Effector memory CD4-positive, alpha-beta T cell (primary cell): ENCODE data around the gene COL10A1.

Experiments used
- DNase-seq, 3 donors: peaks; one replicate each; pipeline ENCODE4 v3.0.0-alpha.2; 2020
- H3K27ac ChIP-seq: 2 replicates; pipeline ENCODE4 v1.7.0; 2013; ENCODE audit warnings: mild to moderate bottlenecking, low read length, moderate library complexity; ENCODE audit not compliant: insufficient read depth, poor library complexity, severe bottlenecking
- H3K27me3 ChIP-seq: replicated peaks from 2 replicates; pipeline ENCODE4 v1.7.0; 2013; ENCODE audit warnings: mild to moderate bottlenecking, low read length; ENCODE audit not compliant: insufficient read depth, control insufficient read depth, poor library complexity, severe bottlenecking
- H3K36me3 ChIP-seq: 2 replicates; pipeline ENCODE4 v1.7.0; 2013; ENCODE audit warnings: mild to moderate bottlenecking, low read length, moderate library complexity; ENCODE audit not compliant: control insufficient read depth, insufficient read depth
- H3K4me1 ChIP-seq: 2 replicates; pipeline ENCODE4 v1.7.0; 2013; ENCODE audit warnings: low read length, mild to moderate bottlenecking; ENCODE audit not compliant: control insufficient read depth, insufficient read depth, poor library complexity, severe bottlenecking
- H3K4me3 ChIP-seq: 2 replicates; pipeline ENCODE4 v1.7.0; 2013; ENCODE audit warnings: low read length, low read depth, mild to moderate bottlenecking; ENCODE audit not compliant: insufficient read depth, poor library complexity, severe bottlenecking
- H3K9me3 ChIP-seq: 2 replicates; pipeline ENCODE4 v1.7.0; 2013; ENCODE audit warnings: mild to moderate bottlenecking, low read length, moderate library complexity; ENCODE audit not compliant: control insufficient read depth

COL10A1 gene

DNA sequence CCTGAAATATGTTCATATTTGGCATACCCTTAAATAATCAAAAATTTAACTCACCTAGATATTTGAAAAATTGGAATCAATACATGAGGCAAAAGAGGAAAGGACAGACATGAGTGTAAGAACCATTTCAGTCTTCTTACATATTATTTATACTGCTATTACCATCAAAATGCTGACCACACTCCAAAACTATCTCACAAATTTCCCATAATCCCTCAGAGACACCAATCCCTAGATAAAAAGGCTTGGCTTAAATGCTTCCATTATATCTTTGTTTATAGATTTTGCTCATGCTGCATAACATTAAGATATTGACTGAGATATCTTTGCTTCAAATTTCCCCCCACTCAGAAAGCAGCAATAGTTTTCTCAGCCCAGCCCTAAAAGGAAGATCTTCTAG, 37.0 kb downstream of the COL10A1 start:
- H3K4me1 ChIP-seq, result no peaks in the 10 kb centered on the region
- no peak overlapping the region for H3K27ac ChIP-seq
- DNase-seq, result no peak
- no peak overlapping the region for H3K4me3 ChIP-seq
- no peaks in the 10 kb centered on the region for H3K9me3 ChIP-seq
- no peaks in the 10 kb centered on the region for H3K27me3 ChIP-seq
- H3K36me3 ChIP-seq, result no peaks in the 10 kb centered on the region

DNA sequence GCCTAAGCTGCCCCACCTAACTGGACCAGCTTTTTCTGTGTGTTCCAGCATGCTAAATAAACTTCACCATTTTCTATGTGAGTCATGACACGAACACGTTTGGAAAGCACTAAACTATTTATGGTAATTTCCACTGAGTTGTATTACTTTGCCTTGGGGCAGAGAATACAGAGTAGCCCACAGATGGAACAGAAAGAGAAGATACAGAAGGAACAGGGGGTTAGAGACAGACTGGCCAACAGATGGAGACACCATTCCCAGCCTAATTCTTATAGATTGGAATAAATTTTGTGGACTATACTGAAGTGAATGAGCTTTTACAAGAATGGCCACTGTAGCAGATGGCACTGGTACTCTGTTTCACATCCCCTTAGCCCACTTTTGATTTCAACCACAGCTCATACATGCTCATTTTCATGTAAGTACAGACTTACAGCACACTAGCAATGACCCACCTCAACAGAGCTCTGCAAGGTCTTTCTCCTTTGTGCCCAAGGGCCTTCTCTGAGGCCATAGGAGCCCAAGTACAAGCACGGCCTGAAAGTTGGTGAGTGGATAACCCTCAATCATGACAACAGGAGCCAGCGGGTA, 38.4 kb downstream of the COL10A1 start:
- no peak for DNase-seq
- no peak overlapping the region for H3K27ac ChIP-seq
- no peaks in the 10 kb centered on the region for H3K27me3 ChIP-seq
- no peaks in the 10 kb centered on the region for H3K36me3 ChIP-seq
- no peaks in the 10 kb centered on the region for H3K4me1 ChIP-seq
- no peaks in the 10 kb centered on the region for H3K9me3 ChIP-seq
- no peak overlapping the region for H3K4me3 ChIP-seq

DNA sequence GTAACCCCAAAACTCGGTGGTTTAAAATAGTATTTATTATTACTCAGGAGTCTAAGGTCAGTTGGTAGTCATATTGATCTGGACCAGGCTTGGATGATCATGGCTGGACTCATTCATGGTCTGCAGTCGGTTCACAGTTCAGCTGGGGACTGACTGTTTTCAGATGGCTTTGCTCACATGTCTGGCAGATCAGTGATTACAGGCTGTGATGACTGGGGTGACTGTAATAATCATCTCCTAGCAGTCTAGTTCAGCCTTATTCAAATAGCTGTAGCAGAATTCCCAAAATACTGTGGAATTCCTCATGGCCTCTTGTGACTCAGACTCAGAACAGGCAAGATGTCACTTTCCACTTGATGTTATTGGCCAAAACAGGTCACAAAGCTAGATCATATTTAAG, 41.6 kb downstream of the COL10A1 start:
- H3K27me3 ChIP-seq, result no peaks in the 10 kb centered on the region
- H3K4me1 ChIP-seq, result no peaks in the 10 kb centered on the region

DNA sequence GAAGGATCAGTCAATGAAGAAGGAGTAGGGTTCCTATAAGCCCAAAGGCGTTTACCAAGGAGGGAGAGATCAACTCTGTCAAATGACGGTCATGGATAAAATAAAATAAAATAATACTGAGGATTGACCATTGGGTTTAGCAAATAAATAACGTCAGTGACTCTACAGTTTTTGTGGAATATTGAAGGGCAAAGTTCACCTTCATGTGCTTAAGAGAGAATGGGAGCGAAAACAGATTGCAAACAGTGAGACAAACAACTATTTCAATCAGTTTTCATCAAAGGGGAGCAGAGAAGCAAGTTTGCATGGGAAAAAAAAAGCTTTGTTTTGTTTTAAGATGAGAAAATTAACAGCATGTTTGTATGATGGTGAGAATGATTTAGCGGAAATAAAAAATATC, 42.9 kb downstream of the COL10A1 start:
- H3K4me3 ChIP-seq, result no peak overlapping the region
- no peak overlapping the region for H3K27ac ChIP-seq
- no peak for DNase-seq
- H3K27me3 ChIP-seq, result no peaks in the 10 kb centered on the region
- H3K36me3 ChIP-seq, result no peaks in the 10 kb centered on the region
- no peaks in the 10 kb centered on the region for H3K4me1 ChIP-seq
- H3K9me3 ChIP-seq, result no peaks in the 10 kb centered on the region

More for the DNA sequence above, 41.6 kb downstream of the COL10A1 start:
- Histone ChIP-seq H3K27ac (no peak overlapping the region), H3K36me3 (no peaks in the 10 kb centered on the region), H3K9me3 (no peaks in the 10 kb centered on the region), H3K4me3 (no peak overlapping the region)
- DNase-seq, result no peak

DNA sequence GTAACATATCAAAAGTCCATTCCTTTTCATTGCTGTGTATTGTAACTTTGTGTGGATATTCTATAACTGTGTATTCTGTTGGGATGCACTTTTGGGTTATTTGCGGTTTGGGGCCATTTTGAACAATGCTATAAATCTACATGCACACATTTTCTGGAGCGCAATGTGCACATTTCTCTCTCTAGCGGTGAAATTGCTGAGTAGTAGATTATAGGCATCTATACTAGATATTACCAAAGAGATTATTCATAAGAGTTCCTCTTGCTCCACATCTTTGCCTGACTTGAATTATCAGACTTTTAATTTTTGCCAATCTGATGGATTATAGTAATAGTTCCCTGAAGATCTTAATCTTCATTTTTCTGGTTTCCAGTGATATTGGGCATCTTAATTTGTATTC, 47.0 kb downstream of the COL10A1 start:
- H3K36me3 ChIP-seq, result no peaks in the 10 kb centered on the region
- no peak overlapping the region for H3K4me3 ChIP-seq
- H3K27me3 ChIP-seq, result no peaks in the 10 kb centered on the region
- H3K9me3 ChIP-seq, result no peaks in the 10 kb centered on the region
- H3K4me1 ChIP-seq, result no peaks in the 10 kb centered on the region
- DNase-seq, result no peak
- H3K27ac ChIP-seq, result no peak overlapping the region

DNA sequence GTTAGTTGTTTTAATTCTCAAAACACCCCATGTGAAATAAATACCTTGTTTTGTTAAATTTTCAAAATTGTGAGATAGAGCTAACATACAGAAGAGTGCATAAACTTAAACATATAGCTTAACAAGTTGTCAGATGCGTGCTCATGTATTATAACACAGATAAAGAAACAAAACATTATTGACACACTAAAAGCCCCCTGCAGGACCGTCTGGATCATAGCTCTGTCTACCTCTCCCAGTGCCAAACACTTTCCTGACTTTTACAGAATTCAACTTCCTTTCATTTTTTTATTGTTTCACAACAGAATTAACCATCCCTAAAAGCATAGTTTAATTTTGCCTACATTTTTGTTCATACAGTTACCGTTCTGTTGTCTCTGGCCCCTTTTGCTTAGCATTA, 47.4 kb downstream of the COL10A1 start:
- H3K27me3 ChIP-seq, result no peaks in the 10 kb centered on the region
- no peak overlapping the region for H3K27ac ChIP-seq
- H3K4me3 ChIP-seq, result no peak overlapping the region
- no peaks in the 10 kb centered on the region for H3K4me1 ChIP-seq
- no peaks in the 10 kb centered on the region for H3K36me3 ChIP-seq
- no peak for DNase-seq
- no peaks in the 10 kb centered on the region for H3K9me3 ChIP-seq

DNA sequence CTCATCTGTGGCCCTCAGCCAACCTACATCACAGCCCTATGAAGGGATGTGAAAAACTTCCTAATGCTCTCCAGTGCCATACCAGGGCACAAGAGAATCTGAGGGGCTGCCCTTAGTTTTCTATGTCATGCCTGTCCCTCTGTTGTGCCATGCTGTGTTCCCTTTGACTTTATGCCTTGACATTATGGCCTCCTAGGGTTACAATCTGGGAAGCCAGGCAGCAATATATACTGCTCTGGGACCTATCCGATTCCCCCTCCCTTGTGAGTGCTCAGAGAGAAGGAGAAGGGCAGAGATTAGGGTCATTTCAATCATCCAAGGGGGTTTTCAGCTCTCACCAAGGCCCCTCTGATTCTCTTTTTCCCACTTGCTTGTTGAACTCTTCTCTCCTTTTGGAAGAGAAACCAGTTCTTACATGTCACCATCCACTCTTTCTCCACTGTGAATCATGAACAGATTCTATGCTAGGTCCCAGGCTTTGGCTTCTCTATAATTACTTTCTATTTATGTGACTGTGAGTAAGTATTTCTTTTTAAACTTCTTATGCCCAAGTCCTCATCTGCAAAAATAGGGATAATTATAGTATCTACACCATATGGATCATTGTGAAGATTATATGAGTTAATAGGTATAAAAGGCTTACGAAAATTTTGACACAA, 51.1 kb downstream of the COL10A1 start:
- no peak for DNase-seq
- Histone ChIP-seq H3K27me3 (no peaks in the 10 kb centered on the region), H3K27ac (no peak overlapping the region), H3K36me3 (no peaks in the 10 kb centered on the region), H3K9me3 (no peaks in the 10 kb centered on the region), H3K4me1 (no peaks in the 10 kb centered on the region), H3K4me3 (no peak overlapping the region)

DNA sequence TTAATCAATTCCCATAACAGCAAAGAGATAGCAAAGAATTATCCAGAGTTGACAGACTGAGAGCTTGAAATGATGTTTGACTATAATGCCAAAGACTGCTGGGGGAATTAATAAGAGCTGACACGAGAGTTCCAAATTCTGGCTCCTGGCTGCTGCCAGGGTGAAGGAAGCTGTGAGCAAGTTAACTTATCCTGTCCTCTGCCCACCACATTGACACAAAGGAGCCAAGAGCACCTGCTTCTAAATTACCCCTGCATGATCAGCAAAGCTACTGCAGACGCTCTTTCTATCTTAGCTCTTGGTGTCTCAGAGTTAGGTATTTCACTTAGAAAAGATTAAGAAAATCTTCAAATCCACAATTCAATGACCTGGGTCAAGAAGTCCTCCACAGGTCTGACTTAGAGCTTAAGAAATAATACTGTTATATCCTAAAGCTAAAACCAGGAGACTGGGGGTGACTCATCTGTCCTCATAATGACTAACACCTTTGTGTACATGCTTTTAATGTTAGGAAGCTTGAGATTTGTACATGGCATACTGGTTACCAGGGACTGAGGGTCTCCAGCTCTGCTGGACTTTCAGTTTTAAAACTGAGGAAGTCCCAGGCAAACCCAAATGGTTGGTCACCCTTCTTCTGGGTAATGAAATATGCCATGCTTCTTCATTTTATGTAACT, 52.0 kb downstream of the COL10A1 start:
- no peak for DNase-seq
- Histone ChIP-seq H3K27ac (no peak overlapping the region), H3K9me3 (no peaks in the 10 kb centered on the region), H3K4me1 (no peaks in the 10 kb centered on the region), H3K4me3 (no peak overlapping the region), H3K36me3 (no peaks in the 10 kb centered on the region), H3K27me3 (no peaks in the 10 kb centered on the region)

DNA sequence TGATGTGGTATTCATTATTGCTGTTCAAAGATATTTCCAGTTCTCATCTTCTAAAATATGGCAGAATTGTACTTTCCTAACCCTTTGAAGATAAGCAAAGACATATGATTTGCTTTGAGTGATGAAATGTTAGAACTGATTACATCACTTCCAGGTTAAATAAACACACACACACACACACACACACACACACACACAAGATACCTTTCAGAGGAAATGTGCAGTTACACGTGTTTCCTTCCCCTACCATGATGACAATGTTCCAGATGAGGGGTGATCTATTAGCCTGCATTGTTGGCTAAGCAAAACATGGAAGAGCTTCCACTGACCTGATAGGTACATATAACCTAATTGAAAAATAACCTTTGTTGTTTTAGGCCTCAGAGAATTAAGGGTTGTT, 53.6 kb downstream of the COL10A1 start:
- DNase-seq, result no peak
- H3K4me3 ChIP-seq, result no peak overlapping the region
- no peaks in the 10 kb centered on the region for H3K4me1 ChIP-seq
- H3K27me3 ChIP-seq, result no peaks in the 10 kb centered on the region
- no peaks in the 10 kb centered on the region for H3K36me3 ChIP-seq
- H3K27ac ChIP-seq, result no peak overlapping the region
- H3K9me3 ChIP-seq, result no peaks in the 10 kb centered on the region

DNA sequence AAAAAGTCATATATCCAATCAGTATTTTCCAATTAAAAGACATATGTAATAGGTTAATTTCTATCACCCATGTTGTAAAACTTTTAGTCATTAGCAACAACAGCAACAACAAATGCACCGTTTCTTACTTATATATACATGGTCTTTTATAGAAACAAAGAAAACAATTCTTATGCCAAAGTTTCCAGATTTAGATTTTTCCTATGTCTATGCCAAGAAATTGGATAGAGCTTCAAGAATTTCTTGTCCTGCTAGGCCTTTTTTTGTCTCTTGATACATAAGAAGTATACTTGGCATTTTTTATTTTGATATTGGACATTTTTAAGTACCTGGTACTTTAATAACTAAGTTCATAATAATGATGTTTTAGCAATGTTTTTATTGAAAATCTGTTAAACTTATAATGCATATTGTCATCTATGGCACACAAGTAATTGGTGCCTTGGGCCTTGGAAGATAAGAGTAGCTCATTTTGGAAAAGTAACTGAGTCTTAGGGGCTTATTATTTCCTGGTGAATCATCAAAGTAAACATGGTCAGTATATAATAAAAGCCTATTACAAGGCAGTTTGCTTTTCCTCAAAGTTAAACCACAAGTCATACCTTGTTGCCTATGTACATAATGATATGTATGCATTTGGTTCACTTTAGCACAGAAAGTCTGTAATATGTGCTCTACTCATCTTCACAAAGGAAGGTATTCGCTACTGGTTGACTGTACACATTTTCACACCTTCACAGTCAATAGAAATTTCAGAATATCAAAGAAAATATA, 55.1 kb downstream of the COL10A1 start:
- no peak overlapping the region for H3K27ac ChIP-seq
- H3K36me3 ChIP-seq, result no peaks in the 10 kb centered on the region
- H3K4me3 ChIP-seq, result no peak overlapping the region
- no peak for DNase-seq
- H3K4me1 ChIP-seq, result no peaks in the 10 kb centered on the region
- no peaks in the 10 kb centered on the region for H3K27me3 ChIP-seq
- no peaks in the 10 kb centered on the region for H3K9me3 ChIP-seq
